Loucy (cell line): Measurements from ENCODE around the gene SFRP2.

Source experiments
- EZH2phosphoT487 ChIP-seq: fragments of 200-600 bp; IDR thresholded peaks from 2 replicates; pipeline ENCODE4 v1.6.1; 2018; ENCODE audit warnings: antibody characterized with exemption, mild to moderate bottlenecking, moderate library complexity, borderline replicate concordance
- TF ChIP-seq, protein P1 (sequence below): fragments of 200-600 bp; sonication (generic); conservative IDR thresholded peaks from 2 replicates; pipeline ENCODE4 v1.5.1; 2014; ENCODE audit warnings: mild to moderate bottlenecking, antibody characterized with exemption, low read length

DNA sequence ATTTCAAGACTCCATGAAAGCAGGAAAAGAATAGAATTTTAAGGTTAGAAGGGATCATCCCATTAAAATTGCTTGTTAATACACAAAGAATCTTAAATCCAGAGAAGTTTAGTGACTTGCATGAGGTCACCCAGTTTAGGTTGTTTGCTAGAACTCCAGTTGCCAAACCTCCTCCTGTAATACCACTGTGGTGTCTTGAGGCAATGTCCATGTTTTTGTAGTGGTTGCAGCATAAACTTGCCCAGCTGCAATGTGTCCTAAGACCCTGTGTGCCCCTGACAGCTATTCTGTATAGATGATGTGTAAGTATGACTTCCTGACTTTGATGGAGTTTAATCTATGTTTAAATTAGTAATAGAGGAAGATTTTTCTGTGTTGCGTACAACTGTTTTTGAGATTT is 6.3 kb downstream of the SFRP2 start:
- TF ChIP-seq, protein P1, sequence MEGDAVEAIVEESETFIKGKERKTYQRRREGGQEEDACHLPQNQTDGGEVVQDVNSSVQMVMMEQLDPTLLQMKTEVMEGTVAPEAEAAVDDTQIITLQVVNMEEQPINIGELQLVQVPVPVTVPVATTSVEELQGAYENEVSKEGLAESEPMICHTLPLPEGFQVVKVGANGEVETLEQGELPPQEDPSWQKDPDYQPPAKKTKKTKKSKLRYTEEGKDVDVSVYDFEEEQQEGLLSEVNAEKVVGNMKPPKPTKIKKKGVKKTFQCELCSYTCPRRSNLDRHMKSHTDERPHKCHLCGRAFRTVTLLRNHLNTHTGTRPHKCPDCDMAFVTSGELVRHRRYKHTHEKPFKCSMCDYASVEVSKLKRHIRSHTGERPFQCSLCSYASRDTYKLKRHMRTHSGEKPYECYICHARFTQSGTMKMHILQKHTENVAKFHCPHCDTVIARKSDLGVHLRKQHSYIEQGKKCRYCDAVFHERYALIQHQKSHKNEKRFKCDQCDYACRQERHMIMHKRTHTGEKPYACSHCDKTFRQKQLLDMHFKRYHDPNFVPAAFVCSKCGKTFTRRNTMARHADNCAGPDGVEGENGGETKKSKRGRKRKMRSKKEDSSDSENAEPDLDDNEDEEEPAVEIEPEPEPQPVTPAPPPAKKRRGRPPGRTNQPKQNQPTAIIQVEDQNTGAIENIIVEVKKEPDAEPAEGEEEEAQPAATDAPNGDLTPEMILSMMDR, result no peak
- no peak for TF ChIP-seq EZH2phosphoT487
